ENCODE results near the gene ITLN2. TPM values are rescaled to one million over a fixed set of nuclear protein-coding genes. Genes with fewer than 3 reads are reported as not detected.
A peak's percentile ranks its signal among the peaks of the same experiment; 100 is the strongest.

ITLN2 gene
- total and polyA plus RNA-seq, 2 donors (not counting 3 experiments of a cell fraction or from before 2014, with no cell fraction given), result 0.46 TPM; not detected in 1

GRCh38 chr1:160907976-160908375 lies 46.6 kb downstream of the ITLN2 start:
- TF ChIP-seq MAX (IDR thresholded peaks at IDR 0.05; ENCODE audit: insufficient read depth, insufficient read length) (no peak), GATA2 (IDR thresholded peaks at IDR 0.05; ENCODE audit: insufficient read depth, insufficient read length, low read depth, low read length) (no peak), POLR2A (IDR thresholded peaks at IDR 0.05; ENCODE audit: low read depth, low read length) (no peak), CTCF (IDR thresholded peaks at IDR 0.05; ENCODE audit: extremely low read depth in 1 of 2, insufficient read depth in 1 of 2, low read depth in 1 of 2, low read length in 2 of 2) (no peak), POLR2AphosphoS5 (IDR thresholded peaks at IDR 0.05; ENCODE audit: insufficient read depth, low read depth, low read length) (no peak), EZH2 (IDR thresholded peaks at IDR 0.05; ENCODE audit: borderline replicate concordance, low read depth, low read length, severe bottlenecking) (no peak), JUN (IDR thresholded peaks at IDR 0.05; ENCODE audit: borderline replicate concordance, insufficient read depth, insufficient read length, low read depth) (no peak), MYC (IDR thresholded peaks at IDR 0.05; ENCODE audit: low read depth, low read length) (no peak), FOS (IDR thresholded peaks at IDR 0.05; ENCODE audit: borderline replicate concordance, insufficient read depth, low read length) (no peak)
- H2AFZ ChIP-seq (ENCODE audit: low read depth, low read length), result no peak overlapping the region
- peak; percentile 59 for DNase-seq (ENCODE audit: low read depth, low spot score)
- no peaks in the 10 kb centered on the region for H3K4me1 ChIP-seq (ENCODE audit: control insufficient read depth, extremely low read depth, insufficient read depth, low read length)
- H3K4me2 ChIP-seq (ENCODE audit: insufficient read depth, low read length), result no peak overlapping the region
- H3K36me3 ChIP-seq (ENCODE audit: control insufficient read depth in 2 of 2, extremely low read depth in 1 of 2, insufficient read depth in 2 of 2, low read length in 2 of 2), result no peaks in the 10 kb centered on the region
- intact Hi-C loops (cut with micrococcal nuclease) (no loop called here), dilution Hi-C loops (cut with MboI; ENCODE audit: extremely low pct_ligation_motif_present, low sequenced_read_pairs) (no loop called here)
- H3K79me2 ChIP-seq (ENCODE audit: control insufficient read depth, insufficient read depth, low read length), result no peaks in the 10 kb centered on the region
- H3K27me3 ChIP-seq (ENCODE audit: control insufficient read depth in 2 of 2, insufficient read depth in 2 of 2, low read length in 2 of 2), result peaks cover 0 to 2% of the 10 kb centered on the region in 2 experiments
- no peak overlapping the region for H3K27ac ChIP-seq (ENCODE audit: insufficient read depth, low read depth, low read length)
- BruUV-seq (replicated peaks), result no TSS peak
- CTCF ChIA-PET, result no interaction called here
- H3K9me1 ChIP-seq (replicated peaks; ENCODE audit: control insufficient read depth, extremely low read depth, insufficient read depth, low read length), result no peaks in the 10 kb centered on the region
- H4K20me1 ChIP-seq (replicated peaks; ENCODE audit: control insufficient read depth, extremely low read depth, insufficient read depth, low read length), result no peaks in the 10 kb centered on the region
- H3K9ac ChIP-seq (replicated peaks; ENCODE audit: extremely low read depth, insufficient read depth, low read length), result no peak overlapping the region
- no peaks in the 10 kb centered on the region for H3K9me3 ChIP-seq (replicated peaks; ENCODE audit: control insufficient read depth, insufficient read depth, low read length)
- no peak overlapping the region for H3K4me3 ChIP-seq (replicated peaks in 1 of 3; ENCODE audit: insufficient read depth in 1 of 3, low read depth in 1 of 3, low read length in 3 of 3)
- FAIRE-seq, result no peak
- POLR2A ChIA-PET, result no interaction called here
